Endothelial cell of umbilical vein (primary cell): Measurements from ENCODE around the gene NUTF2. TPM values are rescaled to one million over a fixed set of nuclear protein-coding genes. Genes with fewer than 3 reads are reported as not detected.

Experiments
- BruUV-seq: library from RNA; stranded (reverse); fragments of 400-500 nt; replicated peaks from 2 replicates; lab custom pipeline; 2021; lab: Mats Ljungman, UMichigan
- CTCF ChIA-PET: fragments of 300-600, 350-600 bp; sonication (Branson Sonifier 250); formaldehyde crosslinking; loops from one replicate; lab custom pipeline; 2021; ENCODE audit warnings: antibody characterized with exemption, inconsistent platforms; lab: Charles Lee
- POLR2A ChIA-PET: fragments of 300-600, 350-600 bp; sonication (Branson Sonifier 250); formaldehyde crosslinking; loops from one replicate; lab custom pipeline; 2021; ENCODE audit warnings: antibody characterized with exemption, inconsistent platforms; lab: Charles Lee
- DNase-seq: peaks from one replicate; pipeline ENCODE4 v3.0.0-alpha.2; 2011; ENCODE audit warnings: low read depth, low spot score
- FAIRE-seq: peaks from 2 replicates; lab custom pipeline; 2011; peaks lifted over from hg19 to GRCh38; lab: Jason Lieb, UNC
- H2AFZ ChIP-seq: 2 replicates; pipeline ENCODE4 v1.6.0; 2012; ENCODE audit warnings: low read depth, low read length, control low read depth, inconsistent platforms
- H3K27ac ChIP-seq: 2 replicates; pipeline ENCODE4 v1.5.1; 2011; ENCODE audit warnings: low read depth, mild to moderate bottlenecking, control low read depth, low read length, moderate library complexity; ENCODE audit not compliant: insufficient read depth
- H3K27me3 ChIP-seq, 2 experiments: 2 replicates each; pipeline versions ENCODE4 v1.6.0 to v1.6.1; 2011; ENCODE audit warnings: low read length in 2 of 2, mixed read lengths in 1 of 2; ENCODE audit not compliant: control insufficient read depth in 2 of 2, insufficient read depth in 2 of 2
- H3K36me3 ChIP-seq, 2 experiments: 2 replicates in 1 of 2; 3 replicates in 1 of 2; pipeline ENCODE4 v1.5.1; 2011; ENCODE audit warnings: low read length in 2 of 2, mild to moderate bottlenecking in 1 of 2, moderate library complexity in 1 of 2; ENCODE audit not compliant: control insufficient read depth in 2 of 2, insufficient read depth in 2 of 2; ENCODE audit errors: extremely low read depth in 1 of 2
- H3K4me1 ChIP-seq: 3 replicates; pipeline ENCODE4 v1.5.1; 2011; ENCODE audit warnings: mild to moderate bottlenecking, low read length; ENCODE audit not compliant: control insufficient read depth, insufficient read depth; ENCODE audit errors: extremely low read depth
- H3K4me2 ChIP-seq: 2 replicates; pipeline ENCODE4 v1.6.1; 2011; ENCODE audit warnings: low read length, control low read depth, mixed read lengths; ENCODE audit not compliant: insufficient read depth
- H3K4me3 ChIP-seq, 3 experiments: fragments of 200-600 bp in 1 of 3; sonication (generic), shearing (Covaris generic) in 1 of 3; replicated peaks in 1 of 3; 2 replicates each; pipeline ENCODE4 v1.5.1; 2011 to 2016; ENCODE audit warnings: control low read depth in 3 of 3, low read length in 3 of 3, mild to moderate bottlenecking in 2 of 3, inconsistent platforms in 1 of 3, low read depth in 1 of 3, moderate library complexity in 1 of 3; ENCODE audit not compliant: insufficient read depth in 1 of 3
- H3K79me2 ChIP-seq: 2 replicates; pipeline ENCODE4 v1.6.0; 2012; ENCODE audit warnings: low read length, inconsistent platforms; ENCODE audit not compliant: control insufficient read depth, insufficient read depth
- H3K9ac ChIP-seq: replicated peaks from 2 replicates; pipeline ENCODE3; 2011; ENCODE audit warnings: low read length, control low read depth; ENCODE audit not compliant: insufficient read depth; ENCODE audit errors: extremely low read depth
- H3K9me1 ChIP-seq: replicated peaks from 3 replicates; pipeline ENCODE4 v1.6.0; 2011; ENCODE audit warnings: mild to moderate bottlenecking, low read length; ENCODE audit not compliant: control insufficient read depth, insufficient read depth; ENCODE audit errors: extremely low read depth
- H3K9me3 ChIP-seq: replicated peaks from 2 replicates; pipeline ENCODE4 v1.5.1; 2012; ENCODE audit warnings: low read length, inconsistent platforms; ENCODE audit not compliant: control insufficient read depth, insufficient read depth
- H4K20me1 ChIP-seq: replicated peaks from 2 replicates; pipeline ENCODE3; 2011; ENCODE audit warnings: mild to moderate bottlenecking, low read length; ENCODE audit not compliant: control insufficient read depth, insufficient read depth; ENCODE audit errors: extremely low read depth
- CTCF ChIP-seq, 2 donors: IDR thresholded peaks; 1 replicate in 1 of 2; 2 replicates in 1 of 2; pipeline ENCODE4 v1.5.1; 2011; ENCODE audit warnings: low read length in 2 of 2, mild to moderate bottlenecking in 2 of 2, moderate library complexity in 2 of 2, control low read depth in 1 of 2, inconsistent platforms in 1 of 2, low read depth in 1 of 2; ENCODE audit not compliant: insufficient read depth in 1 of 2; ENCODE audit errors: extremely low read depth in 1 of 2
- EZH2 ChIP-seq: IDR thresholded peaks from 2 replicates; pipeline ENCODE4 v1.6.1; 2012; ENCODE audit warnings: borderline replicate concordance, low read depth, mild to moderate bottlenecking, moderate library complexity, low read length, inconsistent platforms; ENCODE audit not compliant: severe bottlenecking
- FOS ChIP-seq: IDR thresholded peaks from 2 replicates; pipeline ENCODE4 v1.6.1; 2011; ENCODE audit warnings: mild to moderate bottlenecking, low read length, moderate library complexity, borderline replicate concordance; ENCODE audit not compliant: insufficient read depth
- JUN ChIP-seq: IDR thresholded peaks from 2 replicates; pipeline ENCODE4 v1.6.1; 2011; ENCODE audit warnings: borderline replicate concordance, low read depth; ENCODE audit not compliant: insufficient read length, insufficient read depth
- MAX ChIP-seq: IDR thresholded peaks from 2 replicates; pipeline ENCODE4 v1.6.1; 2011; ENCODE audit not compliant: insufficient read depth, insufficient read length
- MYC ChIP-seq: IDR thresholded peaks from one replicate; pipeline ENCODE4 v1.6.1; 2011; ENCODE audit warnings: mild to moderate bottlenecking, low read depth, low read length
- POLR2A ChIP-seq: IDR thresholded peaks from 2 replicates; pipeline ENCODE4 v1.6.1; 2012; ENCODE audit warnings: low read depth, mild to moderate bottlenecking, control low read depth, low read length
- POLR2AphosphoS5 ChIP-seq: IDR thresholded peaks from 2 replicates; pipeline ENCODE4 v1.6.1; 2012; ENCODE audit warnings: low read depth, mild to moderate bottlenecking, control low read depth, low read length, moderate library complexity; ENCODE audit not compliant: insufficient read depth
- dilution Hi-C: fragments of 300-500 bp; cut with MboI; formaldehyde crosslinking; loops from one replicate; pipeline ENCODE4 v1.15.0; 2019; ENCODE audit warnings: low sequenced_read_pairs; ENCODE audit not compliant: extremely low pct_ligation_motif_present
- intact Hi-C: fragments of 100-400 bp; cut with micrococcal nuclease; formaldehyde crosslinking; loops from one replicate; pipeline ENCODE4 v1.10.0; 2022
- polyA plus RNA-seq, 4 experiments: library from polyadenylated mRNA; depleted of rRNA in 3 of 4; stranded (reverse) in 3 of 4; unstranded in 1 of 4; fragments of >200 nt; gene quantifications; 2 replicates each; pipeline versions ENCODE4 v1.2.1 to v1.2.3, GENCODE V29; 2011 to 2012; ENCODE audit warnings: missing spikeins in 1 of 4
- total RNA-seq: library from RNA; stranded (reverse); gene quantifications from 2 replicates; pipeline ENCODE4 v1.2.3, GENCODE V29; 2021

Gene NUTF2
- total and polyA plus RNA-seq, 2 donors (not counting 3 experiments of a cell fraction or from before 2014, with no cell fraction given) = 208 to 273 TPM

- Histone ChIP-seq H3K4me3 (no peak overlapping the region), H3K4me1 (peaks cover 9% of the 10 kb centered on the region), H3K9me1 (no peaks in the 10 kb centered on the region), H4K20me1 (no peaks in the 10 kb centered on the region), H3K27me3 (no peaks in the 10 kb centered on the region), H3K9me3 (no peaks in the 10 kb centered on the region), H3K36me3 (peaks cover 0 to 16% of the 10 kb centered on the region in 2 experiments), H3K79me2 (peaks cover 92% of the 10 kb centered on the region), H2AFZ (no peak overlapping the region), H3K27ac (peak overlapping the region; percentile 56), H3K9ac (no peak overlapping the region), H3K4me2 (no peak overlapping the region)
- CTCF ChIA-PET = interaction anchor here (0.9 to 3.3 kb wide), 3 partner anchors 9 to 41 kb away, joined by 3 to 12 read pairs (median 3); partner anchors contain the start of gene CENPT
- dilution Hi-C loops = no loop called here
- intact Hi-C loops = no loop called here
- DNase-seq (no peak), FAIRE-seq (no peak)
- POLR2A ChIA-PET = no interaction called here
- no TSS peak for BruUV-seq
- no peak for TF ChIP-seq EZH2
- TF ChIP-seq JUN = no peak
- no peak for TF ChIP-seq POLR2A
- TF ChIP-seq MAX = no peak
- TF ChIP-seq CTCF (IDR thresholded peaks at IDR 0.05; ENCODE audit: extremely low read depth in 1 of 2, insufficient read depth in 1 of 2, low read depth in 1 of 2, low read length in 2 of 2) = no peak
- TF ChIP-seq FOS = no peak
- TF ChIP-seq MYC = no peak
- no peak for TF ChIP-seq POLR2AphosphoS5
Observed at GRCh38 chr16:67856927-67857546, 10.3 kb downstream of the NUTF2 start.
